Liver (tissue), 9 donors: ENCODE data around the gene LAMA5. TPM values are rescaled to one million over a fixed set of nuclear protein-coding genes. Genes with fewer than 3 reads are reported as not detected.

ENCODE experiments used
- DNase-seq: peaks from one replicate; pipeline ENCODE4 v3.0.0-alpha.2; 2017; ENCODE audit warnings: low spot score
- H3K27ac ChIP-seq, 2 donors: one replicate each; pipeline ENCODE4 v1.7.0; 2013; ENCODE audit warnings: inconsistent platforms in 2 of 2, low read length in 2 of 2, control low read depth in 1 of 2, low read depth in 1 of 2, mild to moderate bottlenecking in 1 of 2
- H3K27me3 ChIP-seq, 4 donors: one replicate each; pipeline versions ENCODE4 v1.6.1 to v1.7.0; 2013; ENCODE audit warnings: low read length in 3 of 4, inconsistent platforms in 1 of 4, mild to moderate bottlenecking in 1 of 4, moderate library complexity in 1 of 4; ENCODE audit not compliant: control insufficient read depth in 4 of 4, insufficient read depth in 4 of 4
- H3K36me3 ChIP-seq, 4 donors: one replicate each; pipeline versions ENCODE4 v1.6.1 to v1.7.0; 2013; ENCODE audit warnings: low read length in 3 of 4, mild to moderate bottlenecking in 3 of 4, low read depth in 1 of 4, moderate library complexity in 1 of 4; ENCODE audit not compliant: control insufficient read depth in 4 of 4, insufficient read depth in 3 of 4
- H3K4me1 ChIP-seq, 4 donors: one replicate each; pipeline versions ENCODE4 v1.6.1 to v1.7.0; 2013; ENCODE audit warnings: low read length in 3 of 4, mild to moderate bottlenecking in 3 of 4, moderate library complexity in 1 of 4; ENCODE audit not compliant: control insufficient read depth in 4 of 4, insufficient read depth in 4 of 4
- H3K4me3 ChIP-seq, 3 donors: one replicate each; pipeline versions ENCODE4 v1.6.1 to v1.7.0; 2013; ENCODE audit warnings: low read length in 3 of 3, control low read depth in 1 of 3, low read depth in 1 of 3, mild to moderate bottlenecking in 1 of 3
- H3K9ac ChIP-seq, 2 donors: one replicate each; pipeline ENCODE4 v1.7.0; 2013; ENCODE audit warnings: low read length in 2 of 2, mild to moderate bottlenecking in 2 of 2, moderate library complexity in 2 of 2, control low read depth in 1 of 2, low read depth in 1 of 2
- H3K9me3 ChIP-seq, 4 donors: one replicate each; pipeline versions ENCODE4 v1.6.1 to v1.7.0; 2013; ENCODE audit warnings: low read length in 3 of 4; ENCODE audit not compliant: control insufficient read depth in 4 of 4
- EGR1 ChIP-seq, 2 donors: IDR thresholded peaks; 2 replicates each; pipeline ENCODE4 v1.6.1; 2016 to 2018; ENCODE audit warnings: antibody characterized with exemption in 2 of 2, low read depth in 2 of 2
- FOXA2 ChIP-seq: IDR thresholded peaks from 2 replicates; pipeline ENCODE4 v1.6.1; 2016; ENCODE audit warnings: antibody characterized with exemption
- GABPA ChIP-seq, 2 donors: IDR thresholded peaks in 1 of 2; conservative IDR thresholded peaks in 1 of 2; 2 replicates each; pipeline ENCODE4 v1.6.1; 2016; ENCODE audit warnings: antibody characterized with exemption in 2 of 2, mild to moderate bottlenecking in 1 of 2, moderate library complexity in 1 of 2
- HNF4A ChIP-seq, 2 donors: conservative IDR thresholded peaks; 2 replicates each; pipeline ENCODE4 v1.6.1; 2016; ENCODE audit warnings: antibody characterized with exemption in 2 of 2, mild to moderate bottlenecking in 2 of 2
- HNF4G ChIP-seq: IDR thresholded peaks from 2 replicates; pipeline ENCODE4 v1.6.1; 2016; ENCODE audit warnings: antibody characterized with exemption
- JUND ChIP-seq, 2 donors: IDR thresholded peaks; 2 replicates each; pipeline ENCODE4 v1.6.1; 2016; ENCODE audit warnings: antibody characterized with exemption in 2 of 2
- NR2F2 ChIP-seq: IDR thresholded peaks from 2 replicates; pipeline ENCODE4 v1.6.1; 2016; ENCODE audit warnings: antibody characterized with exemption
- RAD21 ChIP-seq, 2 donors: IDR thresholded peaks; 2 replicates each; pipeline ENCODE4 v1.6.1; 2016; ENCODE audit warnings: antibody characterized with exemption in 2 of 2, mild to moderate bottlenecking in 2 of 2
- RXRA ChIP-seq, 2 donors: IDR thresholded peaks; 2 replicates each; pipeline ENCODE4 v1.6.1; 2017 to 2018; ENCODE audit warnings: antibody characterized with exemption in 2 of 2, mild to moderate bottlenecking in 1 of 2
- SP1 ChIP-seq: IDR thresholded peaks from 2 replicates; pipeline ENCODE4 v1.6.1; 2018; ENCODE audit warnings: antibody characterized with exemption, mild to moderate bottlenecking
- TAF1 ChIP-seq: conservative IDR thresholded peaks from 2 replicates; pipeline ENCODE4 v1.6.1; 2016; ENCODE audit warnings: antibody characterized with exemption, mild to moderate bottlenecking
- YY1 ChIP-seq: IDR thresholded peaks from 2 replicates; pipeline ENCODE4 v1.6.1; 2016; ENCODE audit warnings: antibody characterized with exemption, mild to moderate bottlenecking
- WGBS: extraction: QIAGEN DNeasy Blood & Tissue Kit; methylation state at CpG from one replicate; pipeline ENCODE4 v1.1.7; 2013; 5-methylcytosine and 5-hydroxymethylcytosine counted together
- polyA plus RNA-seq, 2 donors: library from polyadenylated mRNA; stranded (reverse) in 1 of 2; unstranded in 1 of 2; fragments of 200-250 nt in 1 of 2; fragments of >200 nt in 1 of 2; fragmentation: Nextera tagmentation in 1 of 2; extraction: Ambion mirVana in 1 of 2; gene quantifications; one replicate each; pipeline versions ENCODE4 v1.2.1 to v1.2.3, GENCODE V29; 2013 to 2015
- total RNA-seq, 2 donors: library from RNA; depleted of rRNA; stranded (reverse); fragments of >200 nt; gene quantifications; one replicate each; pipeline ENCODE4 v1.2.3, GENCODE V29; 2014
- TF ChIP-seq, protein P1 (sequence below): IDR thresholded peaks from 2 replicates; pipeline ENCODE4 v1.6.1; 2016; ENCODE audit warnings: antibody characterized with exemption
- TF ChIP-seq, protein P2 (sequence below): IDR thresholded peaks from 2 replicates; pipeline ENCODE4 v1.6.1; 2016; ENCODE audit warnings: antibody characterized with exemption, mild to moderate bottlenecking
- TF ChIP-seq, protein P3 (sequence below): IDR thresholded peaks from 2 replicates; pipeline ENCODE4 v1.6.1; 2016; ENCODE audit warnings: antibody characterized with exemption
- donor health status: healthy.
- donor health status: healthy.
- donor health status: healthy.
- donor health status: healthy.
- donor health status: healthy.

Gene LAMA5
- total and polyA plus RNA-seq, 4 donors: 3.6 to 40.2 (median 13.7) TPM

DNA sequence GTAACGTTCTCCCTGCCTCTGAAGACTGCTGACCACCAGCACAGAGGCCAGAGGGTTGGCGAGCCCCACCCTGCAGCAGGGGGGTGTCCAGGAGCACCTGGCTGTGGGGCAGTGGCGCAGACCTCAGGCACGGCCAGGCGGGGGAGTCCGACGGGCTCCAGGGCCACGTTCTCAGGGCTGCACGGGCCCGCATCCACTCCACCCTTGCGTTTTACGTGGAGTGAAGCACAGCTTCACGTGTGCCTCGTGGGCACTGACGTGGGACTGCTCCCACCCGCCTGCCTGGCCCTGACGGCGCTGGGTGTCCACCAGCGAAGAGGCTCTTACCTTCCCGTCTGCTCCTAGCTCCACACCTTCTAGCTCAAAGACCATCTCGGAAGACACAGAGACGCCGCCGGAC, 26.7 kb upstream of the LAMA5 start:
- no peak overlapping the region for H3K27ac ChIP-seq
- no peak overlapping the region for H3K4me3 ChIP-seq
- no peak for DNase-seq
- no peaks in the 10 kb centered on the region for H3K9me3 ChIP-seq
- H3K36me3 ChIP-seq: peaks cover 0 to 10% (median 2%) of the 10 kb centered on the region in 4 donors
- no peaks in the 10 kb centered on the region for H3K27me3 ChIP-seq
- H3K4me1 ChIP-seq: peaks cover 3 to 22% (median 17%) of the 10 kb centered on the region in 4 donors
- no peak overlapping the region for H3K9ac ChIP-seq
- WGBS: 96% methylated on average over 24 of the region's 24 CpGs
- TF ChIP-seq YY1: no peak
- no peak for TF ChIP-seq GABPA (IDR thresholded peaks at IDR 0.05 in 1 of 2, conservative IDR thresholded peaks at IDR 0.05 in 1 of 2)
- no peak for TF ChIP-seq HNF4G
- TF ChIP-seq RXRA (IDR thresholded peaks at IDR 0.05): no peak
- TF ChIP-seq, protein P1, sequence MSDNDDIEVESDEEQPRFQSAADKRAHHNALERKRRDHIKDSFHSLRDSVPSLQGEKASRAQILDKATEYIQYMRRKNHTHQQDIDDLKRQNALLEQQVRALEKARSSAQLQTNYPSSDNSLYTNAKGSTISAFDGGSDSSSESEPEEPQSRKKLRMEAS: no peak
- TF ChIP-seq TAF1: no peak

DNA sequence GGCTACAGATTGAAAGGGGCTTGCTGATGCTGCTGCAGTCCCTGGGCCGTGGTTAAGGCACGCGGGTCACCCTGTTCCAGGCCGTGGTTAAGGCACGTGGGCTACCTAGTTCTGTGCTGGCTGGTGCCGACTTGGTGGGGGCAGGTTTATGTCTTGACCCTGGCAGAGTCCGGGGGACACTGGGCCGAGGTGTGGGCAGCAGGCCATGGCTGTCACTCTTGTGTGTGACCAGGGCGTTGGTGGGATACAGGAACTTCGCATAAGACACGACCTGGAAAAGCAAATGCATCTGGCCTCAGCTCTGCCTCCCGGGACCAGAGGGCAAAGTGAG, 26.2 kb upstream of the LAMA5 start:
- H3K4me1 ChIP-seq: peaks cover 3 to 25% (median 19%) of the 10 kb centered on the region in 4 donors
- H3K27me3 ChIP-seq: no peaks in the 10 kb centered on the region
- TF ChIP-seq SP1 (no peak), JUND (IDR thresholded peaks at IDR 0.05) (no peak), RAD21 (IDR thresholded peaks at IDR 0.05) (no peak), RXRA (IDR thresholded peaks at IDR 0.05) (no peak), NR2F2 (no peak), EGR1 (IDR thresholded peaks at IDR 0.05; ENCODE audit: low read depth in 2 of 2) (no peak), YY1 (no peak)
- TF ChIP-seq, protein P2, sequence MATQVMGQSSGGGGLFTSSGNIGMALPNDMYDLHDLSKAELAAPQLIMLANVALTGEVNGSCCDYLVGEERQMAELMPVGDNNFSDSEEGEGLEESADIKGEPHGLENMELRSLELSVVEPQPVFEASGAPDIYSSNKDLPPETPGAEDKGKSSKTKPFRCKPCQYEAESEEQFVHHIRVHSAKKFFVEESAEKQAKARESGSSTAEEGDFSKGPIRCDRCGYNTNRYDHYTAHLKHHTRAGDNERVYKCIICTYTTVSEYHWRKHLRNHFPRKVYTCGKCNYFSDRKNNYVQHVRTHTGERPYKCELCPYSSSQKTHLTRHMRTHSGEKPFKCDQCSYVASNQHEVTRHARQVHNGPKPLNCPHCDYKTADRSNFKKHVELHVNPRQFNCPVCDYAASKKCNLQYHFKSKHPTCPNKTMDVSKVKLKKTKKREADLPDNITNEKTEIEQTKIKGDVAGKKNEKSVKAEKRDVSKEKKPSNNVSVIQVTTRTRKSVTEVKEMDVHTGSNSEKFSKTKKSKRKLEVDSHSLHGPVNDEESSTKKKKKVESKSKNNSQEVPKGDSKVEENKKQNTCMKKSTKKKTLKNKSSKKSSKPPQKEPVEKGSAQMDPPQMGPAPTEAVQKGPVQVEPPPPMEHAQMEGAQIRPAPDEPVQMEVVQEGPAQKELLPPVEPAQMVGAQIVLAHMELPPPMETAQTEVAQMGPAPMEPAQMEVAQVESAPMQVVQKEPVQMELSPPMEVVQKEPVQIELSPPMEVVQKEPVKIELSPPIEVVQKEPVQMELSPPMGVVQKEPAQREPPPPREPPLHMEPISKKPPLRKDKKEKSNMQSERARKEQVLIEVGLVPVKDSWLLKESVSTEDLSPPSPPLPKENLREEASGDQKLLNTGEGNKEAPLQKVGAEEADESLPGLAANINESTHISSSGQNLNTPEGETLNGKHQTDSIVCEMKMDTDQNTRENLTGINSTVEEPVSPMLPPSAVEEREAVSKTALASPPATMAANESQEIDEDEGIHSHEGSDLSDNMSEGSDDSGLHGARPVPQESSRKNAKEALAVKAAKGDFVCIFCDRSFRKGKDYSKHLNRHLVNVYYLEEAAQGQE: no peak
- no peak overlapping the region for H3K9ac ChIP-seq
- no peaks in the 10 kb centered on the region for H3K9me3 ChIP-seq
- H3K27ac ChIP-seq: no peak overlapping the region
- H3K36me3 ChIP-seq: peaks cover 0 to 15% (median 4%) of the 10 kb centered on the region in 4 donors
- no peak for DNase-seq
- 86% methylated on average over 12 of the region's 12 CpGs for WGBS
- no peak overlapping the region for H3K4me3 ChIP-seq

DNA sequence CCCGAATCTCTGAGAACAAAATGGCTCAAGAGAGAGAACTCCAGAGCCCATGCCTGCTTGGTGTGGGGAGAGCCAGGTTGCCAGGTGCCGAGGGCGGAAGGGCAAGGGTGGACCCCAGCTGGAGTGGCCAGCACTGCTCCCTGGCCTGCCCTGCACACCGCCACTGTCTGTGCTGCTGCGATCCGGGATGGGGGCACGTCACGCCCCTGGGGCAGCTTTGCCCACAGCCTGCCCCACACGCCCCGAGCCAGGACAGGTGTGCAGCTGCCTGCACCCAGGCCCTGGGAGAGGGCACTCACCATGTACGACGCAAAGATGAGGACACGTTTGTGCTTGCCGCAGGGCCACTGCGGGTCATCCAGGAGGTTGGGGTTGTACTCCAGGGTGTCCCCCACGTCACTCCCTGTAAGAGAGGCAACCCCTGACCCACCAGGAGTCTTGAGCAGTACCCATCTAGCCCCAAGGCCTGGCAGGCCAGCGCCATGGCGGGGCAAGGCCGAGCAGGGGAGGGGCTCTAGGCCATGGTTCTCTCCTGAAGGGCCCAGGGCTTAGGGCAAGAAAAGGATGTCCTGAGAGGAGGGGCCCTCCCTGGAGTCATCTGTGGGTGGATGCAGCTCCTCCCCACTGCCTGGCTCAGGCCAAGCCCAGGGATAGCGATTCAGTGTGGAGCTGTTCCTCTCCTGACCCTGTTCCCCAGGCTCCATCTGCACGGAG, 25.7 kb upstream of the LAMA5 start:
- Histone ChIP-seq H3K36me3 (peaks cover 0 to 15% (median 4%) of the 10 kb centered on the region in 4 donors), H3K4me3 (no peak overlapping the region), H3K4me1 (peaks cover 8 to 30% (median 24%) of the 10 kb centered on the region in 4 donors), H3K27ac (no peak overlapping the region), H3K9me3 (no peaks in the 10 kb centered on the region), H3K9ac (no peak overlapping the region), H3K27me3 (no peaks in the 10 kb centered on the region)
- no peak for DNase-seq
- WGBS: 94% methylated on average over 21 of the region's 21 CpGs
- TF ChIP-seq NR2F2 (no peak), FOXA2 (no peak), HNF4A (conservative IDR thresholded peaks at IDR 0.05) (no peak), EGR1 (IDR thresholded peaks at IDR 0.05; ENCODE audit: low read depth in 2 of 2) (no peak), RXRA (IDR thresholded peaks at IDR 0.05) (no peak), SP1 (no peak), JUND (IDR thresholded peaks at IDR 0.05) (no peak)
- TF ChIP-seq, protein P2: no peak
- TF ChIP-seq, protein P1: no peak
- TF ChIP-seq, protein P3, sequence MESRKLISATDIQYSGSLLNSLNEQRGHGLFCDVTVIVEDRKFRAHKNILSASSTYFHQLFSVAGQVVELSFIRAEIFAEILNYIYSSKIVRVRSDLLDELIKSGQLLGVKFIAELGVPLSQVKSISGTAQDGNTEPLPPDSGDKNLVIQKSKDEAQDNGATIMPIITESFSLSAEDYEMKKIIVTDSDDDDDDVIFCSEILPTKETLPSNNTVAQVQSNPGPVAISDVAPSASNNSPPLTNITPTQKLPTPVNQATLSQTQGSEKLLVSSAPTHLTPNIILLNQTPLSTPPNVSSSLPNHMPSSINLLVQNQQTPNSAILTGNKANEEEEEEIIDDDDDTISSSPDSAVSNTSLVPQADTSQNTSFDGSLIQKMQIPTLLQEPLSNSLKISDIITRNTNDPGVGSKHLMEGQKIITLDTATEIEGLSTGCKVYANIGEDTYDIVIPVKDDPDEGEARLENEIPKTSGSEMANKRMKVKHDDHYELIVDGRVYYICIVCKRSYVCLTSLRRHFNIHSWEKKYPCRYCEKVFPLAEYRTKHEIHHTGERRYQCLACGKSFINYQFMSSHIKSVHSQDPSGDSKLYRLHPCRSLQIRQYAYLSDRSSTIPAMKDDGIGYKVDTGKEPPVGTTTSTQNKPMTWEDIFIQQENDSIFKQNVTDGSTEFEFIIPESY: no peak
